ENCODE results near the gene RAB31.

DNA sequence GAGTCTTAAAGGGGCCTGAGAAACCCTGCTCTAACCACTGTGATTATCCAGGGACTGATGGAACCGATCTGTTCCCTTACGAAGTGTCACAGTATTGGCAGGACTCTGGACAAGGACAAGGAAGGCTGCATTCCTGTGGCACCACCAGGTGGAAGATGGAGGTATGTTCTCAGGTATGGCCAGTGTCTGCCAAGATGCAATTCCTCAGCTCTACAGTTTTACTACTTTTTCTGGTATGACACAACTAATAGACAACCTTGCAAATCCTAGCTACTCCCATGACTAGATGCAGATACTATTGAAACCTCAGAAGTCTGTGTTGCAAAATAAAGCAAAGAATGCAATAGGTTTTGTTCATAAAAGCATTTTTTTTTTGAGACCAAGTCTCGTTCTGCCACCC lies 14.6 kb downstream of the RAB31 start:
- TF ChIP-seq, protein P1, sequence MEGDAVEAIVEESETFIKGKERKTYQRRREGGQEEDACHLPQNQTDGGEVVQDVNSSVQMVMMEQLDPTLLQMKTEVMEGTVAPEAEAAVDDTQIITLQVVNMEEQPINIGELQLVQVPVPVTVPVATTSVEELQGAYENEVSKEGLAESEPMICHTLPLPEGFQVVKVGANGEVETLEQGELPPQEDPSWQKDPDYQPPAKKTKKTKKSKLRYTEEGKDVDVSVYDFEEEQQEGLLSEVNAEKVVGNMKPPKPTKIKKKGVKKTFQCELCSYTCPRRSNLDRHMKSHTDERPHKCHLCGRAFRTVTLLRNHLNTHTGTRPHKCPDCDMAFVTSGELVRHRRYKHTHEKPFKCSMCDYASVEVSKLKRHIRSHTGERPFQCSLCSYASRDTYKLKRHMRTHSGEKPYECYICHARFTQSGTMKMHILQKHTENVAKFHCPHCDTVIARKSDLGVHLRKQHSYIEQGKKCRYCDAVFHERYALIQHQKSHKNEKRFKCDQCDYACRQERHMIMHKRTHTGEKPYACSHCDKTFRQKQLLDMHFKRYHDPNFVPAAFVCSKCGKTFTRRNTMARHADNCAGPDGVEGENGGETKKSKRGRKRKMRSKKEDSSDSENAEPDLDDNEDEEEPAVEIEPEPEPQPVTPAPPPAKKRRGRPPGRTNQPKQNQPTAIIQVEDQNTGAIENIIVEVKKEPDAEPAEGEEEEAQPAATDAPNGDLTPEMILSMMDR (IDR thresholded peaks at IDR 0.05): no peak
- no peak for TF ChIP-seq POLR2A (IDR thresholded peaks at IDR 0.05)

Data from lower leg skin (tissue), 3 donors.